Measurements from ENCODE around the gene HSD11B2. TPM values are rescaled to one million over a fixed set of nuclear protein-coding genes. Genes with fewer than 3 reads are reported as not detected.

Gene HSD11B2
- total and polyA plus RNA-seq, 3 donors from 2014 or later = 4.9 to 11.5 (median 7.7) TPM

GRCh38 chr16:67460168-67460567 is 29.2 kb downstream of the HSD11B2 start:
- DNase-seq = peak; percentile 55
- 50 to 52% methylated on average over 5 of the region's 5 CpGs for WGBS, 2 donors
- Histone ChIP-seq H3K27ac (peak overlapping the region; percentile 70 to 73), H3K9me3 (no peaks in the 10 kb centered on the region), H3K36me3 (ENCODE audit: low read depth, missing control alignments) (no peaks in the 10 kb centered on the region), H3K4me3 (no peak overlapping the region), H3K27me3 (no peaks in the 10 kb centered on the region), H3K4me1 (peaks cover 83% of the 10 kb centered on the region)
- TF ChIP-seq CTCF (IDR thresholded peaks at IDR 0.05) (no peak), POLR2A (IDR thresholded peaks at IDR 0.05) (no peak)
- intact Hi-C loops (cut with DNase I; ENCODE audit: low total_unique reads) = no loop called here

- WGBS, 2 donors = 76 to 82% methylated on average over 2 of the region's 2 CpGs
- H3K9me3 ChIP-seq = no peaks in the 10 kb centered on the region
- DNase-seq = no peak
- H3K36me3 ChIP-seq (ENCODE audit: low read depth, missing control alignments) = no peaks in the 10 kb centered on the region
- H3K27ac ChIP-seq = peak overlapping the region; percentile 21 to 70
- intact Hi-C loops (cut with DNase I; ENCODE audit: low total_unique reads) = no loop called here
- no peaks in the 10 kb centered on the region for H3K27me3 ChIP-seq
- peaks cover 91% of the 10 kb centered on the region for H3K4me1 ChIP-seq
- no peak overlapping the region for H3K4me3 ChIP-seq
- TF ChIP-seq CTCF (IDR thresholded peaks at IDR 0.05) (no peak), POLR2A (IDR thresholded peaks at IDR 0.05) (no peak)
These were observed 30.0 kb downstream of the HSD11B2 start for GRCh38 chr16:67460961-67461360.

GRCh38 chr16:67461600-67462278 is 30.8 kb downstream of the HSD11B2 start:
- intact Hi-C loops (cut with DNase I; ENCODE audit: low total_unique reads) = no loop called here

GRCh38 chr16:67462279-67462655 is 31.3 kb downstream of the HSD11B2 start:
- intact Hi-C loops (cut with DNase I; ENCODE audit: low total_unique reads) = no loop called here
- Histone ChIP-seq H3K36me3 (ENCODE audit: low read depth, missing control alignments) (no peaks in the 10 kb centered on the region), H3K27ac (peak overlapping the region; percentile 22 to 70), H3K27me3 (no peaks in the 10 kb centered on the region), H3K9me3 (no peaks in the 10 kb centered on the region), H3K4me3 (no peak overlapping the region), H3K4me1 (peaks cover 82% of the 10 kb centered on the region)
- no peak for DNase-seq
- TF ChIP-seq CTCF (IDR thresholded peaks at IDR 0.05) = no peak
- TF ChIP-seq POLR2A (IDR thresholded peaks at IDR 0.05) = no peak
- WGBS, 2 donors = 87% methylated on average over 4 to 5 of the region's 5 CpGs

More at GRCh38 chr16:67461600-67462278, 30.8 kb downstream of the HSD11B2 start:
- TF ChIP-seq CTCF (IDR thresholded peaks at IDR 0.05) (no peak), POLR2A (IDR thresholded peaks at IDR 0.05) (no peak)
- H3K27me3 ChIP-seq = no peaks in the 10 kb centered on the region
- DNase-seq = no peak
- peaks cover 88% of the 10 kb centered on the region for H3K4me1 ChIP-seq
- 70 to 78% methylated on average over 5 to 8 of the region's 8 CpGs for WGBS, 2 donors
- H3K9me3 ChIP-seq = no peaks in the 10 kb centered on the region
- H3K27ac ChIP-seq = peak overlapping the region; percentile 22 to 70
- H3K4me3 ChIP-seq = no peak overlapping the region
- H3K36me3 ChIP-seq (ENCODE audit: low read depth, missing control alignments) = no peaks in the 10 kb centered on the region

- H3K36me3 ChIP-seq (ENCODE audit: low read depth, missing control alignments) = no peaks in the 10 kb centered on the region
- no peak for DNase-seq
- no peaks in the 10 kb centered on the region for H3K9me3 ChIP-seq
- peaks cover 75% of the 10 kb centered on the region for H3K4me1 ChIP-seq
- TF ChIP-seq CTCF (IDR thresholded peaks at IDR 0.05) (no peak), POLR2A (IDR thresholded peaks at IDR 0.05) (no peak)
- 55 to 64% methylated on average over 4 to 5 of the region's 5 CpGs for WGBS, 2 donors
- no peak overlapping the region for H3K27ac ChIP-seq
- no peaks in the 10 kb centered on the region for H3K27me3 ChIP-seq
- intact Hi-C loops (cut with DNase I; ENCODE audit: low total_unique reads) = no loop called here
- no peak overlapping the region for H3K4me3 ChIP-seq
These were observed 32.1 kb downstream of the HSD11B2 start for GRCh38 chr16:67463059-67463458.
